ENCODE data around the gene FOXK2.

The FOXK2 gene

GRCh38 chr17:82489117-82489516 is 30.4 kb upstream of the FOXK2 start:
- peaks cover 5% of the 10 kb centered on the region for H3K27me3 Mint-ChIP-seq (ENCODE audit: low read depth)

GRCh38 chr17:82489851-82490511 is 29.6 kb upstream of the FOXK2 start:
- no peak overlapping the region for H3K4me3 Mint-ChIP-seq
- TF ChIP-seq, protein P1, sequence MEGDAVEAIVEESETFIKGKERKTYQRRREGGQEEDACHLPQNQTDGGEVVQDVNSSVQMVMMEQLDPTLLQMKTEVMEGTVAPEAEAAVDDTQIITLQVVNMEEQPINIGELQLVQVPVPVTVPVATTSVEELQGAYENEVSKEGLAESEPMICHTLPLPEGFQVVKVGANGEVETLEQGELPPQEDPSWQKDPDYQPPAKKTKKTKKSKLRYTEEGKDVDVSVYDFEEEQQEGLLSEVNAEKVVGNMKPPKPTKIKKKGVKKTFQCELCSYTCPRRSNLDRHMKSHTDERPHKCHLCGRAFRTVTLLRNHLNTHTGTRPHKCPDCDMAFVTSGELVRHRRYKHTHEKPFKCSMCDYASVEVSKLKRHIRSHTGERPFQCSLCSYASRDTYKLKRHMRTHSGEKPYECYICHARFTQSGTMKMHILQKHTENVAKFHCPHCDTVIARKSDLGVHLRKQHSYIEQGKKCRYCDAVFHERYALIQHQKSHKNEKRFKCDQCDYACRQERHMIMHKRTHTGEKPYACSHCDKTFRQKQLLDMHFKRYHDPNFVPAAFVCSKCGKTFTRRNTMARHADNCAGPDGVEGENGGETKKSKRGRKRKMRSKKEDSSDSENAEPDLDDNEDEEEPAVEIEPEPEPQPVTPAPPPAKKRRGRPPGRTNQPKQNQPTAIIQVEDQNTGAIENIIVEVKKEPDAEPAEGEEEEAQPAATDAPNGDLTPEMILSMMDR (IDR thresholded peaks at IDR 0.05; ENCODE audit: unreplicated experiment in 3 of 3) = no peak
- no peaks in the 10 kb centered on the region for H3K9me3 Mint-ChIP-seq
- H3K27ac Mint-ChIP-seq = peak overlapping the region in 1 of 3 experiments; percentile 59
- H3K4me1 Mint-ChIP-seq = peaks cover 9% of the 10 kb centered on the region
- peaks cover 8% of the 10 kb centered on the region for H3K27me3 Mint-ChIP-seq (ENCODE audit: low read depth)
- H3K36me3 Mint-ChIP-seq (ENCODE audit: low read depth) = peaks cover 35% of the 10 kb centered on the region

More at GRCh38 chr17:82489117-82489516, 30.4 kb upstream of the FOXK2 start:
- peak overlapping the region in 1 of 3 experiments; percentile 15 for H3K27ac Mint-ChIP-seq
- H3K9me3 Mint-ChIP-seq = no peaks in the 10 kb centered on the region
- H3K4me1 Mint-ChIP-seq = peaks cover 5% of the 10 kb centered on the region
- TF ChIP-seq, protein P1 (IDR thresholded peaks at IDR 0.05; ENCODE audit: unreplicated experiment in 3 of 3) = no peak
- H3K4me3 Mint-ChIP-seq = no peak overlapping the region
- peaks cover 40% of the 10 kb centered on the region for H3K36me3 Mint-ChIP-seq (ENCODE audit: low read depth)

GRCh38 chr17:82490512-82491195 is 28.9 kb upstream of the FOXK2 start:
- peaks cover 28% of the 10 kb centered on the region for H3K36me3 Mint-ChIP-seq (ENCODE audit: low read depth)
- no peaks in the 10 kb centered on the region for H3K9me3 Mint-ChIP-seq
- H3K27ac Mint-ChIP-seq = peak overlapping the region in 1 of 3 experiments; percentile 59
- peaks cover 8% of the 10 kb centered on the region for H3K27me3 Mint-ChIP-seq (ENCODE audit: low read depth)
- TF ChIP-seq, protein P1 (IDR thresholded peaks at IDR 0.05; ENCODE audit: unreplicated experiment in 3 of 3) = no peak
- H3K4me3 Mint-ChIP-seq = no peak overlapping the region
- H3K4me1 Mint-ChIP-seq = peaks cover 9% of the 10 kb centered on the region

GRCh38 chr17:82491196-82491530 is 28.4 kb upstream of the FOXK2 start:
- H3K4me1 Mint-ChIP-seq = peaks cover 9% of the 10 kb centered on the region
- peaks cover 24% of the 10 kb centered on the region for H3K36me3 Mint-ChIP-seq (ENCODE audit: low read depth)
- H3K27me3 Mint-ChIP-seq (ENCODE audit: low read depth) = peaks cover 8% of the 10 kb centered on the region
- no peak overlapping the region for H3K4me3 Mint-ChIP-seq
- no peak overlapping the region for H3K27ac Mint-ChIP-seq
- TF ChIP-seq, protein P1 (IDR thresholded peaks at IDR 0.05; ENCODE audit: unreplicated experiment in 3 of 3) = no peak
- H3K9me3 Mint-ChIP-seq = no peaks in the 10 kb centered on the region

- Mint-ChIP-seq H3K36me3 (ENCODE audit: low read depth) (peaks cover 20% of the 10 kb centered on the region), H3K4me3 (no peak overlapping the region), H3K27ac (no peak overlapping the region), H3K9me3 (no peaks in the 10 kb centered on the region), H3K27me3 (ENCODE audit: low read depth) (peaks cover 8% of the 10 kb centered on the region), H3K4me1 (peaks cover 9% of the 10 kb centered on the region)
- TF ChIP-seq, protein P1 (IDR thresholded peaks at IDR 0.05; ENCODE audit: unreplicated experiment in 3 of 3) = no peak
These were observed 28.0 kb upstream of the FOXK2 start for GRCh38 chr17:82491533-82491932.

Data from nephron (organoid).